B cell (primary cell): Measurements from ENCODE around the gene IGF1R. TPM values are rescaled to one million over a fixed set of nuclear protein-coding genes. Genes with fewer than 3 reads are reported as not detected.

Experiments
- ATAC-seq: fragments of 200-7000 bp; cut with Tn5 transposase; one replicate; pipeline ENCODE4 v1.10.0; 2021; ENCODE audit warnings: low read depth, mild to moderate bottlenecking, moderate number of reproducible peaks, moderate library complexity
- CTCF ChIA-PET: fragments of 350-600 bp; sonication (Branson Sonifier 250); formaldehyde crosslinking; loops from one replicate; lab custom pipeline; 2021; ENCODE audit warnings: antibody characterized with exemption, inconsistent platforms; lab: Charles Lee
- POLR2A ChIA-PET: fragments of 350-600 bp; sonication (Branson Sonifier 250); formaldehyde crosslinking; loops from one replicate; lab custom pipeline; 2021; ENCODE audit warnings: antibody characterized with exemption; lab: Charles Lee
- DNase-seq: peaks from one replicate; pipeline ENCODE4 v3.0.0; 2013
- H2AFZ ChIP-seq: 2 replicates; pipeline ENCODE4 v1.6.1; 2012; ENCODE audit warnings: mild to moderate bottlenecking, low read depth, low read length; ENCODE audit not compliant: insufficient read depth, poor library complexity, severe bottlenecking
- H3K27ac ChIP-seq, 2 donors: 1 replicate in 1 of 2; 2 replicates in 1 of 2; pipeline ENCODE4 v1.5.1; 2012 to 2013; ENCODE audit warnings: low read length in 2 of 2, mild to moderate bottlenecking in 2 of 2, moderate library complexity in 1 of 2
- H3K27me3 ChIP-seq, 4 experiments: fragments of 200-600 bp in 1 of 4; sonication (generic) in 1 of 4; replicated peaks in 1 of 4; 1 replicate in 2 of 4; 2 replicates in 2 of 4; pipeline versions ENCODE4 v1.6.1 to v1.7.0; 2013 to 2016; ENCODE audit warnings: low read length in 3 of 4, mild to moderate bottlenecking in 2 of 4, mixed read lengths in 1 of 4, moderate library complexity in 1 of 4; ENCODE audit not compliant: insufficient read depth in 4 of 4, control insufficient read depth in 3 of 4; ENCODE audit errors: control extremely low read depth in 1 of 4
- H3K36me3 ChIP-seq, 2 experiments: replicated peaks in 1 of 2; 1 replicate in 1 of 2; 2 replicates in 1 of 2; pipeline versions ENCODE4 v1.6.1 to v1.7.1; 2013; ENCODE audit warnings: low read length in 1 of 2; ENCODE audit not compliant: insufficient read depth in 2 of 2, control insufficient read depth in 1 of 2; ENCODE audit errors: control extremely low read depth in 1 of 2, extremely low read depth in 1 of 2
- H3K4me1 ChIP-seq, 2 donors: fragments of 200-600 bp in 1 of 2; sonication (generic) in 1 of 2; 1 replicate in 1 of 2; 2 replicates in 1 of 2; pipeline versions ENCODE4 v1.5.1 to v1.6.1; 2013 to 2017; ENCODE audit warnings: low read length in 2 of 2; ENCODE audit not compliant: control insufficient read depth in 2 of 2, insufficient read depth in 2 of 2
- H3K4me2 ChIP-seq: replicated peaks from 2 replicates; pipeline ENCODE3; 2012; ENCODE audit warnings: mild to moderate bottlenecking, low read depth, low read length; ENCODE audit not compliant: poor library complexity, severe bottlenecking
- H3K4me3 ChIP-seq, 5 experiments: fragments of 200-600 bp in 1 of 5; sonication (generic) in 1 of 5; 1 replicate in 3 of 5; 2 replicates in 2 of 5; pipeline versions ENCODE4 v1.5.1 to v1.7.0; 2011 to 2016; ENCODE audit warnings: low read length in 4 of 5, mild to moderate bottlenecking in 4 of 5, low read depth in 2 of 5, control low read depth in 1 of 5, moderate library complexity in 1 of 5; ENCODE audit not compliant: insufficient read depth in 1 of 5; ENCODE audit errors: control extremely low read depth in 1 of 5, extremely low read depth in 1 of 5
- H3K79me2 ChIP-seq: fragments of 200-600 bp; sonication (generic); one replicate; pipeline ENCODE4 v1.6.0; 2016; ENCODE audit warnings: low read length; ENCODE audit not compliant: control insufficient read depth, insufficient read depth
- H3K9ac ChIP-seq: fragments of 200-600 bp; sonication (generic); 2 replicates; pipeline ENCODE4 v1.6.1; 2017; ENCODE audit warnings: mild to moderate bottlenecking, low read length, moderate library complexity
- H3K9me3 ChIP-seq, 3 donors: one replicate each; pipeline versions ENCODE4 v1.6.1 to v1.7.1; 2013; ENCODE audit warnings: low read length in 2 of 3; ENCODE audit not compliant: control insufficient read depth in 2 of 3, insufficient read depth in 1 of 3; ENCODE audit errors: control extremely low read depth in 1 of 3
- H4K20me1 ChIP-seq: 2 replicates; pipeline ENCODE4 v1.6.0; 2012; ENCODE audit warnings: mild to moderate bottlenecking, low read length; ENCODE audit not compliant: insufficient read depth, control insufficient read depth, poor library complexity, severe bottlenecking
- H3K27ac Mint-ChIP-seq: one replicate; pipeline ENCODE4 v1.8.0; 2021; ENCODE audit warnings: mixed read lengths
- H3K27me3 Mint-ChIP-seq: one replicate; pipeline ENCODE4 v1.8.0; 2021; ENCODE audit warnings: mixed read lengths
- H3K4me1 Mint-ChIP-seq: one replicate; pipeline ENCODE4 v1.8.0; 2021; ENCODE audit warnings: mixed read lengths
- H3K4me3 Mint-ChIP-seq: one replicate; pipeline ENCODE4 v1.8.0; 2021; ENCODE audit warnings: mixed read lengths
- H3K9me3 Mint-ChIP-seq: one replicate; pipeline ENCODE4 v1.8.0; 2022; ENCODE audit warnings: mixed read lengths; ENCODE audit not compliant: insufficient read depth
- EZH2 ChIP-seq: IDR thresholded peaks from 2 replicates; pipeline ENCODE4 v1.6.1; 2012; ENCODE audit warnings: borderline replicate concordance, low read depth, mild to moderate bottlenecking, moderate library complexity, low read length; ENCODE audit not compliant: insufficient read depth, poor library complexity, severe bottlenecking
- WGBS: methylation state at CpG from one replicate; pipeline ENCODE4 v1.1.5; 2013; ENCODE audit warnings: missing lambda C conversion rate; ENCODE audit not compliant: insufficient coverage; 5-methylcytosine and 5-hydroxymethylcytosine counted together
- intact Hi-C: fragments of 100-400 bp; cut with micrococcal nuclease; formaldehyde crosslinking; loops from one replicate; pipeline ENCODE4 v1.10.0; 2022
- polyA plus RNA-seq: library from polyadenylated mRNA; depleted of rRNA; stranded (reverse); fragments of >200 nt; gene quantifications from 2 replicates; pipeline ENCODE4 v1.2.3, GENCODE V29; 2012
- total RNA-seq, 2 donors: library from RNA; stranded (reverse); fragments of 120-200 nt in 1 of 2; gene quantifications; 1 replicate in 1 of 2; 2 replicates in 1 of 2; pipeline versions ENCODE4 v1.2.3 to v1.2.4, GENCODE V29; 2013 to 2022
- TF ChIP-seq, protein P1 (sequence below): fragments of 200-600 bp; IDR thresholded peaks from one replicate; pipeline ENCODE4 v1.8.0; 2022; ENCODE audit warnings: antibody characterized with exemption, mild to moderate bottlenecking

The IGF1R gene
- total and polyA plus RNA-seq, 2 donors (not counting 1 experiment from before 2014, with no cell fraction given), result 5.4 to 23.1 TPM

DNA sequence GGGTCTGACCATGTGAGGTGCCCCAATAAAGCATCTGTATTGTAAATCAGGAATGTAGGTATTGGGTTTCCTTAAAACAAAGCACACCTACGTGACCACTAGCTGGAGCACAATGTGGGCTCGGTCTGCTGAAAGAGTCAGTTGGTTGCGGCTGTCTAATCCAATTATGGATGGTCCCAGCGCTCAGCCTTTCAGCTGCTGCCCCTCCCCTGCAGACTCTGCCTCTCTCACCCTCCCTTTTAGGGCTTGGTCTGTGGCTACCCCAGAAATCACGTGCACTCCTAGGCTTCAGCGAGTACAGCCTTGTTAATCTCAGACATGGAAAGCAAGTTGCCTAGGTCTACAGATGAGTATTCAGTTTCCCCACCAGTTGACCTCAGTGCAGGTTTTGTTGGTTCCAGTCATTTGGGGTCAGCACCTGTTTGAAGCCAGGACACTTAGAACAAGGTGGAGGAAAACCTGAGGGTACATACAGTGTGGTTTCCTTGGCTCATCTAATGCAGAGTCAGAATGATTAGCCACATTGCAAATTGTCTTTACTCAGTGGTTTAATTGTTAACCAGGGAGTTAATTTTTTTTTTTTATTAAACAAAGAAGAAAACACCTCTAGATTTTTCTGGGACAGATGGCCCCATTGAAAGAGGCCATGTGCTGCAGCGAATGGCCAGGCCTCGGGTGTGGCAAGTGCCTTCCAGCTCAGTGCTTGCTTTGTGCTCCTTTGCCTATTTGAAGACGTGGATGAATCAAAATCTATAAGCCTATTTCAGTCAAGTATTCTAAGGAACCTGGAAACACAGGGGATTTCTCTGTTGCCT lies 137.7 kb downstream of the IGF1R start:
- H4K20me1 ChIP-seq, result no peaks in the 10 kb centered on the region
- no peak overlapping the region for H2AFZ ChIP-seq
- no peaks in the 10 kb centered on the region for H3K4me1 Mint-ChIP-seq
- peaks cover 3% of the 10 kb centered on the region for H3K79me2 ChIP-seq
- no peak for ATAC-seq
- CTCF ChIA-PET, result interaction anchor here (1.2 kb wide), 1 partner anchor 96 kb away, joined by 4 read pairs; no protein-coding TSS in a partner anchor
- peaks cover 9% of the 10 kb centered on the region for H3K27me3 Mint-ChIP-seq
- no peak overlapping the region for H3K9ac ChIP-seq
- intact Hi-C loops, result no loop called here
- no peak overlapping the region for H3K27ac Mint-ChIP-seq
- no peaks in the 10 kb centered on the region for H3K9me3 ChIP-seq
- no peaks in the 10 kb centered on the region for H3K9me3 Mint-ChIP-seq
- whole genome bisulfite sequencing, result 97% methylated on average over 5 of the region's 9 CpGs
- H3K4me1 ChIP-seq, result no peaks in the 10 kb centered on the region
- H3K4me2 ChIP-seq, result no peak overlapping the region
- no peaks in the 10 kb centered on the region for H3K27me3 ChIP-seq
- H3K4me3 Mint-ChIP-seq, result no peak overlapping the region
- no peak for DNase-seq
- H3K27ac ChIP-seq, result no peak overlapping the region
- no peaks in the 10 kb centered on the region for H3K36me3 ChIP-seq
- POLR2A ChIA-PET, result no interaction called here
- no peak overlapping the region for H3K4me3 ChIP-seq
- no peak for TF ChIP-seq EZH2
- TF ChIP-seq, protein P1, sequence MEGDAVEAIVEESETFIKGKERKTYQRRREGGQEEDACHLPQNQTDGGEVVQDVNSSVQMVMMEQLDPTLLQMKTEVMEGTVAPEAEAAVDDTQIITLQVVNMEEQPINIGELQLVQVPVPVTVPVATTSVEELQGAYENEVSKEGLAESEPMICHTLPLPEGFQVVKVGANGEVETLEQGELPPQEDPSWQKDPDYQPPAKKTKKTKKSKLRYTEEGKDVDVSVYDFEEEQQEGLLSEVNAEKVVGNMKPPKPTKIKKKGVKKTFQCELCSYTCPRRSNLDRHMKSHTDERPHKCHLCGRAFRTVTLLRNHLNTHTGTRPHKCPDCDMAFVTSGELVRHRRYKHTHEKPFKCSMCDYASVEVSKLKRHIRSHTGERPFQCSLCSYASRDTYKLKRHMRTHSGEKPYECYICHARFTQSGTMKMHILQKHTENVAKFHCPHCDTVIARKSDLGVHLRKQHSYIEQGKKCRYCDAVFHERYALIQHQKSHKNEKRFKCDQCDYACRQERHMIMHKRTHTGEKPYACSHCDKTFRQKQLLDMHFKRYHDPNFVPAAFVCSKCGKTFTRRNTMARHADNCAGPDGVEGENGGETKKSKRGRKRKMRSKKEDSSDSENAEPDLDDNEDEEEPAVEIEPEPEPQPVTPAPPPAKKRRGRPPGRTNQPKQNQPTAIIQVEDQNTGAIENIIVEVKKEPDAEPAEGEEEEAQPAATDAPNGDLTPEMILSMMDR, result no peak

DNA sequence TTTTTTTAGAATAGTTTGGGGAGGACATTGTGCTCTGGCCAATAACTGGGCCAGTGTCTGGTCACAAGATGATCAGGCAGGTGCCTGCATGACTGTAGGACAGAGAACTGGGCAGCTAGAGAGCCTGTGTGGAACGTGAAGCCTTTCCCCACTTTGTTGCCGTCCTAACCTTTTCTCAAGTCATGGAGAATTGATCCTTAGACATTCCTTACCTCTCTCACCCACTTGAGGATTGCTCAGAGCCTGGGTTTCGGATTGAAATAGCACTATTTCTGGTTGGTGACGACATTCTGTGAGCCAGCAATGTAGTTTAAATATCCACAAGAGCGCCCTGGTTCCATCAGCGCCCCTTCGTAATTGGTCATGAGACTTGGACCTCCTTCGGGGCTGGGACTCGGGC lies 138.4 kb downstream of the IGF1R start:
- Mint-ChIP-seq H3K4me3 (no peak overlapping the region), H3K9me3 (no peaks in the 10 kb centered on the region), H3K4me1 (no peaks in the 10 kb centered on the region), H3K27ac (no peak overlapping the region), H3K27me3 (peaks cover 9% of the 10 kb centered on the region)
- no peaks in the 10 kb centered on the region for H3K27me3 ChIP-seq
- no peaks in the 10 kb centered on the region for H3K4me1 ChIP-seq
- no peaks in the 10 kb centered on the region for H3K9me3 ChIP-seq
- WGBS, result 95% methylated on average over 8 of the region's 9 CpGs
- ChIA-PET POLR2A (no interaction called here), CTCF (interaction anchor here (1.2 kb wide), 1 partner anchor 95 kb away, joined by 4 read pairs; no protein-coding TSS in a partner anchor)
- no peak overlapping the region for H3K4me3 ChIP-seq
- TF ChIP-seq EZH2, result no peak
- TF ChIP-seq, protein P1, result no peak
- no peaks in the 10 kb centered on the region for H3K36me3 ChIP-seq
- peaks cover 3% of the 10 kb centered on the region for H3K79me2 ChIP-seq
- intact Hi-C loops, result no loop called here
- no peak overlapping the region for H3K9ac ChIP-seq
- ATAC-seq (no peak), DNase-seq (no peak)
- no peak overlapping the region for H3K4me2 ChIP-seq
- H2AFZ ChIP-seq, result no peak overlapping the region
- no peaks in the 10 kb centered on the region for H4K20me1 ChIP-seq
- no peak overlapping the region for H3K27ac ChIP-seq
